ENCODE data around the gene PPP2R3B.

DNA sequence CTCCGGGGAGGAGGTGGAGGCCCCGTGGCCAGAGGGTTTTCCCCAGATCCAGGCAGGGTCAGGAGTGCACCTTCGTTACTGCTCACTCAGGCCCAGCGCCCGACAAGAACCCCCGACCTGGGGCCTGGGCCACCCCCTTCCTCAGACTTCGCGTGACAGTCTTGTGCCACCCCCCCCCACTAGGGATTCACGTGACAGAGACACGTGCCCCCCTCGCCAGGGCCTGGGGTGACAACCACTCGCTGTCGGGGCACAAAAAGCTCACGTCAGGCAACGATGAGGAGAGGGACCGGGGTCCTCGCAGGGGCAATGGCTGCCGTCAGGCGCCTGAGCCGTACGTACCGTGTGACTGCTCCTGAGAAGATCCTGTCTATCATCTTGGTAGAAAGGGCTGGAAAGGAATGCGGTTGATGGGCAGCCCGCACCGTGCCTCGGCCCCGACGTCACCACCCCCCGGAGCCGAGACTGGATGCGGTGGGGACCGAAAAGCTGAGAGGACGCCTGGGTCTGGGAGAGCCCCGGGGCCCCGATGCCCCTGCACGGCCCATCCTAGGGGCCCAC lies 45.1 kb downstream of the PPP2R3B start:
- TF ChIP-seq, protein P1, sequence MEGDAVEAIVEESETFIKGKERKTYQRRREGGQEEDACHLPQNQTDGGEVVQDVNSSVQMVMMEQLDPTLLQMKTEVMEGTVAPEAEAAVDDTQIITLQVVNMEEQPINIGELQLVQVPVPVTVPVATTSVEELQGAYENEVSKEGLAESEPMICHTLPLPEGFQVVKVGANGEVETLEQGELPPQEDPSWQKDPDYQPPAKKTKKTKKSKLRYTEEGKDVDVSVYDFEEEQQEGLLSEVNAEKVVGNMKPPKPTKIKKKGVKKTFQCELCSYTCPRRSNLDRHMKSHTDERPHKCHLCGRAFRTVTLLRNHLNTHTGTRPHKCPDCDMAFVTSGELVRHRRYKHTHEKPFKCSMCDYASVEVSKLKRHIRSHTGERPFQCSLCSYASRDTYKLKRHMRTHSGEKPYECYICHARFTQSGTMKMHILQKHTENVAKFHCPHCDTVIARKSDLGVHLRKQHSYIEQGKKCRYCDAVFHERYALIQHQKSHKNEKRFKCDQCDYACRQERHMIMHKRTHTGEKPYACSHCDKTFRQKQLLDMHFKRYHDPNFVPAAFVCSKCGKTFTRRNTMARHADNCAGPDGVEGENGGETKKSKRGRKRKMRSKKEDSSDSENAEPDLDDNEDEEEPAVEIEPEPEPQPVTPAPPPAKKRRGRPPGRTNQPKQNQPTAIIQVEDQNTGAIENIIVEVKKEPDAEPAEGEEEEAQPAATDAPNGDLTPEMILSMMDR (IDR thresholded peaks at IDR 0.05): no peak
- TF ChIP-seq POLR2A (IDR thresholded peaks at IDR 0.05): no peak
- TF ChIP-seq POLR2AphosphoS5 (IDR thresholded peaks at IDR 0.05): no peak
